Keratinocyte (primary cell): ENCODE data around the gene C4orf51.

Experiments used
- EZH2 ChIP-seq: IDR thresholded peaks from one replicate; pipeline ENCODE4 v1.6.1; 2012; ENCODE audit warnings: inconsistent platforms, mild to moderate bottlenecking, low read length, moderate library complexity
- TF ChIP-seq, protein P1 (sequence below), 3 experiments: IDR thresholded peaks in 1 of 3; conservative IDR thresholded peaks in 1 of 3; optimal IDR thresholded peaks in 1 of 3; 2 replicates in 2 of 3; 3 replicates in 1 of 3; pipeline versions ENCODE3 to v1.5.1; 2011; ENCODE audit warnings: low read length in 3 of 3, mild to moderate bottlenecking in 3 of 3, moderate library complexity in 2 of 3, control low read depth in 1 of 3, inconsistent platforms in 1 of 3; ENCODE audit not compliant: insufficient read depth in 2 of 3; ENCODE audit errors: extremely low read depth in 1 of 3

DNA sequence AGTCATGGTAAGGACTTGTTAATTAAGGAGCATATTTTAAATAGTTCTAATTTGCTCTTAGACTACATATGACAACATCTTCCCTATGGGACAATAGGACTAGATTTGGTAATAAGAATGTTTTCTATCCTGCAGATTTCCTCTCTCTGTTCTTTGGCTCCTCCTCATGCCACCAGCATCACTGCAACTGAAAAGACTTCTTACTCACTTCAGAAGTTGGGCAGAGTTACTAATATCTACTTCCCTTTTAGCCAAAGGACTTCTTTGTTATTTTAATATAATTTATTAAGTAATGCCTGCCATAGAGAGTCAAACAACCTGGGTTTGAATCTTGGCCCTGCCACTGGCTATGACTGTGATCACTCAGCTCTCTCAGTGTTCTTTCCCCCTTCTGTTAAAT, 44.3 kb upstream of the C4orf51 start:
- TF ChIP-seq, protein P1, sequence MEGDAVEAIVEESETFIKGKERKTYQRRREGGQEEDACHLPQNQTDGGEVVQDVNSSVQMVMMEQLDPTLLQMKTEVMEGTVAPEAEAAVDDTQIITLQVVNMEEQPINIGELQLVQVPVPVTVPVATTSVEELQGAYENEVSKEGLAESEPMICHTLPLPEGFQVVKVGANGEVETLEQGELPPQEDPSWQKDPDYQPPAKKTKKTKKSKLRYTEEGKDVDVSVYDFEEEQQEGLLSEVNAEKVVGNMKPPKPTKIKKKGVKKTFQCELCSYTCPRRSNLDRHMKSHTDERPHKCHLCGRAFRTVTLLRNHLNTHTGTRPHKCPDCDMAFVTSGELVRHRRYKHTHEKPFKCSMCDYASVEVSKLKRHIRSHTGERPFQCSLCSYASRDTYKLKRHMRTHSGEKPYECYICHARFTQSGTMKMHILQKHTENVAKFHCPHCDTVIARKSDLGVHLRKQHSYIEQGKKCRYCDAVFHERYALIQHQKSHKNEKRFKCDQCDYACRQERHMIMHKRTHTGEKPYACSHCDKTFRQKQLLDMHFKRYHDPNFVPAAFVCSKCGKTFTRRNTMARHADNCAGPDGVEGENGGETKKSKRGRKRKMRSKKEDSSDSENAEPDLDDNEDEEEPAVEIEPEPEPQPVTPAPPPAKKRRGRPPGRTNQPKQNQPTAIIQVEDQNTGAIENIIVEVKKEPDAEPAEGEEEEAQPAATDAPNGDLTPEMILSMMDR (optimal IDR thresholded peaks at IDR 0.05 in 1 of 3, IDR thresholded peaks at IDR 0.05 in 1 of 3, conservative IDR thresholded peaks at IDR 0.05 in 1 of 3; ENCODE audit: extremely low read depth in 1 of 3, insufficient read depth in 2 of 3, low read length in 3 of 3), result no peak
- no peak for TF ChIP-seq EZH2
